HEK293 (cell line): ENCODE measurements around the gene LDLRAD4.
"Not testable (repeated sequence)": the region's sequence is repeated elsewhere in the genome, so short reads cannot be mapped to it uniquely, and the experiment has no call there.

Experiments used
- CTCF ChIA-PET: fragments of 350-600 bp; formaldehyde crosslinking; extraction: SDS; loops from one replicate; lab custom pipeline; 2021; ENCODE audit warnings: antibody characterized with exemption; lab: Yijun Ruan, JAX
- POLR2A ChIA-PET: fragments of 300-600 bp; formaldehyde crosslinking; extraction: SDS; loops from one replicate; lab custom pipeline; 2020; ENCODE audit warnings: antibody characterized with exemption, inconsistent platforms; lab: Yijun Ruan, JAX
- H3K27ac ChIP-seq: fragments of 200-500 bp; sonication (Bioruptor generic); 2 replicates; pipeline ENCODE4 v1.5.1; 2014; ENCODE audit warnings: low read depth, low read length, control low read depth, inconsistent platforms; ENCODE audit errors: extremely low read depth
- H3K36me3 ChIP-seq, 2 experiments: fragments of 200-500 bp in 1 of 2; sonication (Bioruptor generic) in 1 of 2; 1 replicate in 1 of 2; 2 replicates in 1 of 2; pipeline ENCODE4 v1.5.1; 2014 to 2017; ENCODE audit warnings: inconsistent platforms in 2 of 2, low read length in 2 of 2; ENCODE audit not compliant: control insufficient read depth in 2 of 2, insufficient read depth in 1 of 2
- H3K4me1 ChIP-seq: fragments of 200-500 bp; sonication (Bioruptor generic); 2 replicates; pipeline ENCODE4 v1.5.1; 2014; ENCODE audit warnings: mild to moderate bottlenecking, low read length, inconsistent platforms; ENCODE audit not compliant: control insufficient read depth, insufficient read depth
- H3K4me3 ChIP-seq: 2 replicates; pipeline ENCODE4 v1.5.1; 2011; ENCODE audit warnings: low read depth, mild to moderate bottlenecking, control low read depth, low read length, moderate library complexity
- H3K9me3 ChIP-seq: fragments of 200-500 bp; sonication (Bioruptor generic); 2 replicates; pipeline ENCODE4 v1.5.1; 2014; ENCODE audit warnings: low read depth, low read length, inconsistent platforms; ENCODE audit not compliant: control insufficient read depth, insufficient read depth
- CTCF ChIP-seq: fragments of 450-650 bp; formaldehyde crosslinking; IDR thresholded peaks from 2 replicates; pipeline ENCODE4 v1.5.1; 2016; ENCODE audit warnings: missing biosample characterization, missing genetic modification characterization
- HIC1 ChIP-seq: fragments of 450-650 bp; formaldehyde crosslinking; IDR thresholded peaks from 2 replicates; pipeline ENCODE4 v1.5.1; 2016; ENCODE audit warnings: missing biosample characterization, missing genetic modification characterization
- KLF17 ChIP-seq: fragments of 450-650 bp; formaldehyde crosslinking; IDR thresholded peaks from 2 replicates; pipeline ENCODE4 v1.5.1; 2016; ENCODE audit warnings: missing biosample characterization, missing genetic modification characterization
- PRDM2 ChIP-seq: fragments of 450-650 bp; formaldehyde crosslinking; IDR thresholded peaks from 2 replicates; pipeline ENCODE4 v1.5.1; 2016; ENCODE audit warnings: missing biosample characterization, missing genetic modification characterization, borderline replicate concordance
- RBAK ChIP-seq: fragments of 450-650 bp; formaldehyde crosslinking; IDR thresholded peaks from 2 replicates; pipeline ENCODE4 v1.5.1; 2016; ENCODE audit warnings: missing biosample characterization, missing genetic modification characterization
- ZBTB48 ChIP-seq: fragments of 450-650 bp; formaldehyde crosslinking; IDR thresholded peaks from 2 replicates; pipeline ENCODE4 v1.5.1; 2016; ENCODE audit warnings: missing biosample characterization, missing genetic modification characterization
- ZFP37 ChIP-seq: fragments of 450-650 bp; formaldehyde crosslinking; IDR thresholded peaks from 2 replicates; pipeline ENCODE4 v1.5.1; 2016; ENCODE audit warnings: missing biosample characterization, missing genetic modification characterization
- ZNF132 ChIP-seq: fragments of 450-650 bp; formaldehyde crosslinking; IDR thresholded peaks from 2 replicates; pipeline ENCODE4 v1.5.1; 2017; ENCODE audit warnings: missing biosample characterization, missing genetic modification characterization, borderline replicate concordance
- ZNF23 ChIP-seq: fragments of 450-650 bp; formaldehyde crosslinking; IDR thresholded peaks from 2 replicates; pipeline ENCODE4 v1.5.1; 2016; ENCODE audit warnings: missing biosample characterization, missing genetic modification characterization, borderline replicate concordance
- ZNF518A ChIP-seq: fragments of 450-650 bp; formaldehyde crosslinking; conservative IDR thresholded peaks from 2 replicates; pipeline ENCODE4 v1.5.1; 2016; ENCODE audit warnings: low read depth, missing biosample characterization, missing genetic modification characterization
- ZSCAN30 ChIP-seq: fragments of 450-650 bp; IDR thresholded peaks from 2 replicates; pipeline ENCODE4 v1.5.1; 2018; ENCODE audit warnings: missing biosample characterization, mild to moderate bottlenecking, missing genetic modification characterization, moderate library complexity
- ZXDB ChIP-seq: fragments of 450-650 bp; formaldehyde crosslinking; IDR thresholded peaks from 2 replicates; pipeline ENCODE4 v1.5.1; 2016; ENCODE audit warnings: missing biosample characterization, missing genetic modification characterization

Gene LDLRAD4

GRCh38 chr18:13606604-13607254 is 388.2 kb downstream of the LDLRAD4 start (continued):
- TF ChIP-seq ZFP37 (tag by site-specific recombination) (no peak), ZBTB48 (tag by site-specific recombination) (no peak), ZNF518A (no peak)

GRCh38 chr18:13608024-13608562 is 389.5 kb downstream of the LDLRAD4 start:
- H3K36me3 ChIP-seq, H3K4me1 ChIP-seq, H3K4me3 ChIP-seq, CTCF ChIA-PET, H3K9me3 ChIP-seq, POLR2A ChIA-PET, H3K27ac ChIP-seq: not testable (repeated sequence)

GRCh38 chr18:13608791-13609532 is 390.4 kb downstream of the LDLRAD4 start:
- ChIA-PET POLR2A (no interaction called here), CTCF (interaction anchor here (0.5 to 0.9 kb wide), 4 partner anchors 27 to 1561 kb away, joined by 3 to 4 read pairs (median 3); no protein-coding TSS in a partner anchor)
- Histone ChIP-seq H3K36me3 (no peaks in the 10 kb centered on the region), H3K4me1 (0 out of 2 replicates have a peak, but pooled peaks cover 3% of the 10 kb centered on the region), H3K9me3 (no peaks in the 10 kb centered on the region), H3K4me3 (no peak overlapping the region), H3K27ac (no peak overlapping the region)
- TF ChIP-seq RBAK (tag by site-specific recombination), result no peak
- TF ChIP-seq HIC1 (tag by site-specific recombination), result no peak
- no peak for TF ChIP-seq ZXDB (tag by site-specific recombination)
- no peak for TF ChIP-seq PRDM2 (tag by site-specific recombination)
- no peak for TF ChIP-seq ZNF132
- no peak for TF ChIP-seq ZNF23 (tag by site-specific recombination)
- no peak for TF ChIP-seq ZSCAN30 (tag by site-specific recombination)
- TF ChIP-seq KLF17 (tag by site-specific recombination), result no peak
- no peak for TF ChIP-seq CTCF (tag by site-specific recombination)
